Activated T-cell treated with anti-CD3 and anti-CD28 coated beads, Interleukin-2, amount 50 U/mL, for 48 hours (primary cell): Measurements from ENCODE around the gene CYP4F3.
"Not testable (repeated sequence)": the region's sequence is repeated elsewhere in the genome, so short reads cannot be mapped to it uniquely, and the experiment has no call there.

Source experiments
- DNase-seq, 2 experiments: peaks; one replicate each; pipeline ENCODE4 v3.0.0-alpha.2; 2020

Gene CYP4F3

DNA sequence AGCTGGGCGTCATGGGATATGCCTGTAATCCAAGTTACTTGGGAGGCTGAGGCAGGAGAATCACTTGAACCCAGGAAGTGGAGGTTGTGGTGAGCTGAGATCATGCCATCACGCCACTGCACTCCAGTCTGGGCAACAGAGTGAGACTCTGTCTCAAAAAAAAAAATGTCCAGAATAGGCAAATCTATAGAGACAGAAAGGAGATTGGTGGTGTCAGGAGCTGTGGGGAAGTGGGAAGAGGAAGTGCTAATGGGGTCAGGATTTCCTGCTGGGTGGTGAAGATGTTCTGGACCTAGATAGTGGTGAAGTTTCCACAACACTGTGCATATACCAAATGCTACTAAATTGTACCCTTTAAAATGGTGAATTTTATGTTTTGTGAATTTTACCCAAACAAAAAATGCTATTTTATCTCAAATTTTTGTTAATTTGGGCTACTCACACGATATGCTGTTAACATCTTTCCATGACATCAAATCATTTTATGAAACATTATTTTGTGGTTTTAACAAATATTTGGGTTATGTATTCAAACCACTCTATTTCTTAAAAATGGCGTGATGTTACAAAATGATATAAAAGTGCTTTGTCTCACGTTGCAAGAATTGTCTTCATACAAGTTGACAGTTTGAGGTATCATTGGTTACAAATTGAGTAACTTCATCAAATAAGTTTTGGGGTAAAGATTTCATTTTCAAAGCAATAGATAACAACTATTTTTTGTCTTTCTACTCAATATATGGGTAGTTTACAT, 7.4 kb upstream of the CYP4F3 start:
- DNase-seq, result no peak

- no peak for DNase-seq
Observed at GRCh38 chr19:15634105-15634504, 6.6 kb upstream of the CYP4F3 start.

DNA sequence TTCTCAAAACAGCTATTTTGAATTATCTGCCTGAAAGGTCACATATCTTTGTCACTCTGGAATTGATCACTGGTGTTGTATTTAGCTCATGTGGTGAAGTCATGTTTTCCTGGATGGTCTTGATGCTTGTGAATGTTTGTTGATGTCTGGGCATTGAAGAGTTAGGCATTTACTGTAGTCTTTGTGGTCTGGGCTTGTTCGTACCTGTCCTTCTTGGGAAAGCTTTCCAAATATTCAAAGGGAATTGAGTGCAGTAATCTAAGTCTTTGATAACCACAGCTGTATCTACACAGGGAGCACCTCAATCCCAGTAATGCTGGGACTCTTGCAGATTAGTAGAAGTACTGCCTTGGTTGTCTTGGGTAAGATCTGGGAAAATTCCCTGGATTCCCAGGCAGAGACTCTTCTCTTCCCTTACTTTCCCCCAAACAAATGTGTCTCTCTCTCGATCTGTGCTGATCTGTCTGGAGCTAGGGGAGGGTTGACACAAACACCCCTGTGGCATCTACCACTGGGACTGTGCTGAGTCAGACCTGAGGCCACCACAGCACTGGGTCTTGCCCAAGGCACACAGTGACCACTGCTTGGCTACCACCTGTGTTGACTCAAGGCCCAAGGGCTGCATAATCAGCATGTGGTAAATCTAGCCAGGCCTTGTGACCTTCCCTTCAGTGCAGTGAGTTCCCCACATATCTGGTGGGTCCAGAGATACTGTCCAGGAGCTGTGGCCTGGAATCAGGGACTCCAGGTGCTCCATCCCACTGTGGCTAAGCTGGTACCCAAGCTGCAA, 5.5 kb upstream of the CYP4F3 start:
- no peak for DNase-seq

- no peak for DNase-seq
Observed at GRCh38 chr19:15636026-15636425, 4.7 kb upstream of the CYP4F3 start.

- DNase-seq, result no peak
Observed at GRCh38 chr19:15639596-15639995, 1.1 kb upstream of the CYP4F3 start.

DNA sequence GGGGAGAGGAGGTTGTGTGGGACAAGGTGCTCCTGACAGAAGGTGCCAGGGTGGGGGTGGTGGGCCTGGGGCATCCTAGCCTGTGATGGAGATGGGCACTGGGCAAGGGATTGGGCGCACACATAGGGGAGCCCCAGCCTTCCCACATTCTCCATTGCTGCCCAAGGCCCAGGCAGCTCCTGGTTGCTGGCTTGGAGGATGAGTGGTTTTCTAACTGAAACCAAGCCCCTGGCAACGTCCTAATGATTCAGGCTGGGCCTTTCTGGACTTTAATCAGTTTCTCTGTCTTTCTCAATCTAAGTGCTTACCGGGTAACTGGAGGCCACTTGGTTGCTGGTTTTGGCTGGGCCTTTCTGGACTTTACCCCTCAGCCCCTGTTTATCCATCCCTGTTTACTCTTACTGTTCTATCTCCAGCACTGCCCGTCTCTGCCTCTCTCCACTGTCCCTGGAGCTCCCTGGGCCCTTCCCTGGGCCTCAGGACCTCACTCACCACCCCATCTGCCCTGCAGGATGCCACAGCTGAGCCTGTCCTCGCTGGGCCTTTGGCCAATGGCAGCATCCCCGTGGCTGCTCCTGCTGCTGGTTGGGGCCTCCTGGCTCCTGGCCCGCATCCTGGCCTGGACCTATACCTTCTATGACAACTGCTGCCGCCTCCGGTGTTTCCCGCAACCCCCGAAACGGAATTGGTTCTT, 354 bp downstream of the CYP4F3 start:
- DNase-seq, result no peak

DNA sequence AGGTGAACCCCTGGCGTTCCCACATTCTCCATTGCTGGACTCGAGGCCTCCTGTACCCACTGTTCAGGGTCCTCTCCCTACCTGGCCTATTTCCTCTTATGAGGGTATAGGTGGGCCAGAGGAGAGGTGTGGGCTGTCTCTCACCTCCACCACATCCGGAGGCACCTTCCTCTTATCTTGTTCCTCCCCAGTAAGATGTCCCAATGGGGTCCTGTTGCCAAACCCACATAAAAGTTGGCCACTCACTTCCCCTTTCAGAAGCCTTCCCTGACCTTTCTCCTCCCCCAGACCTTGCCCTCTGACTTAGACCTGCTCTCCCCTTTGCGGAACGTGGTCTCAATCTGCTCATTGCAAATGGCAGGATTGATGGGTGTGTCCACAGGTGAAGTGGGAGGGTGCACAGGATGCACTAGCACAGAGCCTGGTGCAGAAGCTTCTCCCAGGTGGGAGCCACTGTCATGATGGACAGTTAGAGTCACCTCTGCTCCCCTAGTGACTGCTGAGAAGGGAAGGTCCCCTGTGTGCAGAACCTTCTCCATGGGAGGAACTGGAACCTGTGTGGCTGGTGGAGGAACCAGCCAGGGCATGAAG, 1.3 kb downstream of the CYP4F3 start:
- DNase-seq, result no peak

DNA sequence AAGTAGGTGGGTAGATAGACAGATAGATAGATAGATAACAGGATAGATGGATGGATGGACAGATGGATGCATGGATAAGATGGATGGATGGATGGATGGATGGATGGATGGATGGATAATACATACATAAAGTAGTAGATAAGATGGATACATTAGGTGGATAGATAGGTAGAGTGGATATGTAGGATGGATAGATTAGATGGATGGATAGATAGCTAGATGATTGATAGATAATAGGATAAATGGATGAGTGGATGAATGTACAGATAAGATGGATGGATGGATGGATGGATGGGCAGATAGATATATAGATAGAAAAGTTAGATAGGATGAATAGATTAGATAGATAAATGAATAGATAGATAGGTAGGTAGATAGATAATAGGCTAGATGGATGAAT, 2.1 kb downstream of the CYP4F3 start:
- DNase-seq, result no peak

GRCh38 chr19:15643387-15643786, 2.7 kb downstream of the CYP4F3 start:
- DNase-seq, result no peak

DNA sequence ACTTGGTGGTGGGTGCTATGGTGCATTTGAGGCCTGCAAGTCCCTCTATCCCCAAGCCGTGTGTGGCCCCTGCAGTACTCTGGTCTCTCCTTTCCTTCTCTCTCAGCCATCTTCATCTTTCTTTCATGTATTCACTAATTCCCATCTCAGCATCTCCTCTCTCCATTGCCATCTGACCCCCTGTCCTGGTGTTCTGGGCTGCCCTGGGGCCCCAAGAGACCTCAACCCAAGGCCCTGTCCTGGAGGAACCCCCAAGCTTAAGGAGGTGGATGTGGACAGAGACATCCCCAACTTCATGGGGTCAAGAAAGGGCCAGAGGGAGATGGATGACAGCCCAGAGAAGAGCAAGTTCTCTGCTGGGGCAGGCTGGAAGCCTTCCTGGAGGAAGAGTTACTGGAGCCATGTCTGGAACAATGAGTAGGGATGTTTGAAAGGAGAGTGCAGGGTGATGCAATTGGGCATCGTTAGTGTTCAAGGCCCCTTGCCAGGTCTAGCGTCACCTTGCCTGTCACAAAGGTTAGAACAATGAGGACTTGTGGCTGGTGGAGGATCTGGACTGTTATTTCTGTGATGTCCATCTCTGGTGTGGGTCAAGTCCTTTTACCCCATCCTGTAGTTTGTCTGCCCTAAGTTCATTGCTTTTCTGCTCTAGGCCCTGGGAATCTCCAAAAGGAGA, 3.5 kb downstream of the CYP4F3 start:
- no peak for DNase-seq

GRCh38 chr19:15644816-15645215, 4.1 kb downstream of the CYP4F3 start:
- no peak for DNase-seq

- no peak for DNase-seq
Observed at GRCh38 chr19:15649526-15649925, 8.8 kb downstream of the CYP4F3 start.

- not testable (repeated sequence) for DNase-seq
Observed at GRCh38 chr19:15650123-15650522, 9.4 kb downstream of the CYP4F3 start.

GRCh38 chr19:15651791-15652190, 11.1 kb downstream of the CYP4F3 start:
- DNase-seq, result no peak

DNA sequence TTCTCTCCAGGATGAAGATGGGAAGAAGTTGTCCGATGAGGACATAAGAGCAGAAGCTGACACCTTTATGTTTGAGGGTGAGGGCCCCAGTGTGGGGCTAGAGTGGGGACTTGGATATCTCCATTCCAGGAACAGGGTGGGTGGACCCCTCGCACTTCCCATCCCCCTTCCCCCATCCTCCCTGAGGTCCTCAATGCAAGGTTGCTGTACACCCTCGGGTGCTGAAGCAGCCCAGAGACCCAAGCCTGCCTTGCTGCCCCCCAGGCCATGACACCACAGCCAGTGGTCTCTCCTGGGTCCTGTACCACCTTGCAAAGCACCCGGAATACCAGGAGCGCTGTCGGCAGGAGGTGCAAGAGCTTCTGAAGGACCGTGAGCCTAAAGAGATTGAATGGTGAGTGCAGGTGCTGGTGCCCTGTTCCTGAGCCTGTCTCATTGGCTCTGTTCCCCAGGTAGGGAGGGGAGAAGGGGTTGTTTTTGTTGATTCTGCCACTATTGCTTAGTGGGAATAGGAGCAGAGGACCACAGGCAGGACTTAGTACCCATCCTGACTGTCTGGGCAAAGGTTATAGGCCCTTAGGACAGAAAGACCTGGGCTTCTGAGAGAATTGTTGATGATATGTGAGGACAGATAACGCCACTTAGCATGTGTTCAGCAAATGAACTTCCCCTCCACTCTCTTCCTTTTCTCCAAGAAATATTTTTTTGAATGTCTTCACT, 12.0 kb downstream of the CYP4F3 start:
- no peak for DNase-seq

GRCh38 chr19:15656467-15656866, 15.8 kb downstream of the CYP4F3 start:
- DNase-seq, result no peak

GRCh38 chr19:15663247-15663646, 22.6 kb downstream of the CYP4F3 start:
- no peak for DNase-seq

DNA sequence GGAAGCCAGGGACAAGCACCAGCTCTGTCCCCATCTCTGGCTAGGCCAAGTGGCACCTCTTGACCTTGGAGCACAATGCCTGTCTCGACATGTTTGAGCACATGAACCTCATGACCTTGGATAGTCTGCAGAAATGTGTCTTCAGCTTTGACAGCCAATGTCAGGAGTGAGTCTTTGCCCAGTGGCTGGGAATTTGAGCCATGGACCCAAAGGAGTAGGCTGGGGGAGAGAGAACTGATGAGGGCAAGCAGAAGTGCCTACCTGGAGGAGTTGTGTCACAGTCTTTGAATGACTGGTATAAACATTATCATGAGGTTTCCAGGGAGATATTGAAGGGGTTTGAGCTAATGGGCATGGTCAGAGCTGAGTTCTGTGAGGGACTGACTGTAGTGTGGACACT, 25.5 kb downstream of the CYP4F3 start:
- DNase-seq, result no peak

DNA sequence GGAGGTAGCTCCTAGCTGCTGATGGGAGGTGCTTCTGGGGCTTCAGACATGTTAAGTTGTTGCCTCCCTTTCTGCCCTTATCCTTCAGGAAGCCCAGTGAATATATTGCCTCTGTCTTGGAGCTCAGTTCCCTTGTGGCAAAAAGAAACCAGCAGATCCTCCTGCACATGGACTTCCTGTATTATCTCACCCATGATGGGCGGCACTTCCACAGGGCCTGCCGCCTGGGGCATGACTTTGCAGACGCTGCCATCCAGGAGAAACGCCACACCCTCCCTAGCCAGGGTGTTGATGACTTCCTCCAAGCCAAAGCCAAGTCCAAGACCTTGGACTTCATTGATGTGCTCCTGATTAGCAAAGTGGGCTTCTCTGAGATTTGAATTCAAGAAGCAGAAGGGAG, 26.2 kb downstream of the CYP4F3 start:
- DNase-seq, result no peak

- no peak for DNase-seq
Observed at GRCh38 chr19:15669440-15669839, 28.7 kb downstream of the CYP4F3 start.

GRCh38 chr19:15669891-15670290, 29.2 kb downstream of the CYP4F3 start:
- DNase-seq, result no peak

GRCh38 chr19:15671237-15671821, 30.6 kb downstream of the CYP4F3 start:
- DNase-seq, result no peak
